Activated CD8-positive, alpha-beta memory T cell treated with anti-CD3 and anti-CD28 coated beads, Interleukin-2, amount 50 U/mL, for 24 hours (primary cell): ENCODE measurements around the gene COX6B2.
"Not testable (repeated sequence)": the region's sequence is repeated elsewhere in the genome, so short reads cannot be mapped to it uniquely, and the experiment has no call there.

ENCODE experiments used
- DNase-seq: peaks from one replicate; pipeline ENCODE4 v3.0.0-alpha.2; 2020; ENCODE audit errors: extremely low read depth

COX6B2 gene

GRCh38 chr19:55354698-55355212, at the start of gene COX6B2:
TSS of gene COX6B2 (minus strand) at chr19:55354719. CDS start at chr19:55354521, 198 bp downstream.
- no peak for DNase-seq

- no peak for DNase-seq
These were observed 48.0 kb upstream of the COX6B2 start for GRCh38 chr19:55402509-55402908.

GRCh38 chr19:55401390-55401789, 46.9 kb upstream of the COX6B2 start:
- not testable (repeated sequence) for DNase-seq

- no peak for DNase-seq
These were observed 46.0 kb upstream of the COX6B2 start for GRCh38 chr19:55400281-55401087.

GRCh38 chr19:55398200-55398925, 43.8 kb upstream of the COX6B2 start:
- DNase-seq = no peak

GRCh38 chr19:55392820-55393761, 38.6 kb upstream of the COX6B2 start:
- DNase-seq = no peak

GRCh38 chr19:55391702-55392615, 37.4 kb upstream of the COX6B2 start:
- DNase-seq = no peak

- DNase-seq = no peak
These were observed 36.7 kb upstream of the COX6B2 start for GRCh38 chr19:55391191-55391670.

GRCh38 chr19:55390461-55390880, 36.0 kb upstream of the COX6B2 start:
- DNase-seq = no peak

GRCh38 chr19:55389386-55390317, 35.1 kb upstream of the COX6B2 start:
- DNase-seq = no peak

- no peak for DNase-seq
These were observed 33.4 kb upstream of the COX6B2 start for GRCh38 chr19:55387736-55388497.

- no peak for DNase-seq
These were observed 32.0 kb upstream of the COX6B2 start for GRCh38 chr19:55386493-55386971.

- DNase-seq = peak; percentile 96
These were observed 31.4 kb upstream of the COX6B2 start, which contains the start of gene RPL28 for GRCh38 chr19:55385724-55386492. TSS of gene RPL28 (plus strand) at chr19:55385932. CDS start at chr19:55386358, 426 bp downstream.

GRCh38 chr19:55384920-55385723, 30.6 kb upstream of the COX6B2 start:
- DNase-seq = peak; percentile 89

GRCh38 chr19:55384131-55384919, 29.8 kb upstream of the COX6B2 start, which contains the start of gene TMEM238:
TSS of gene TMEM238 (minus strand) at chr19:55384292. CDS start at chr19:55384259, 33 bp downstream.
- no peak for DNase-seq
